Nephron progenitor cell (in vitro differentiated cells): ENCODE data around the gene CDH15.
A peak's percentile ranks its signal among the peaks of the same experiment; 100 is the strongest.
"Not testable (repeated sequence)": the region's sequence is repeated elsewhere in the genome, so short reads cannot be mapped to it uniquely, and the experiment has no call there.

ENCODE experiments used
- DNase-seq: peaks from one replicate; pipeline ENCODE4 v3.0.0; 2021
- H3K27ac Mint-ChIP-seq: 2 replicates; pipeline ENCODE4 v1.8.0; 2021; ENCODE audit warnings: mild to moderate bottlenecking, moderate library complexity, mixed read lengths
- H3K27me3 Mint-ChIP-seq: 2 replicates; pipeline ENCODE4 v1.8.0; 2021; ENCODE audit warnings: mild to moderate bottlenecking, low read depth, mixed read lengths; ENCODE audit not compliant: poor library complexity
- H3K36me3 Mint-ChIP-seq: 2 replicates; pipeline ENCODE4 v1.8.0; 2021; ENCODE audit warnings: low read depth, mixed read lengths
- H3K4me1 Mint-ChIP-seq: 2 replicates; pipeline ENCODE4 v1.8.0; 2021; ENCODE audit warnings: mixed read lengths
- H3K4me3 Mint-ChIP-seq: 2 replicates; pipeline ENCODE4 v1.8.0; 2021; ENCODE audit warnings: mild to moderate bottlenecking, moderate library complexity, mixed read lengths
- H3K9me3 Mint-ChIP-seq: 2 replicates; pipeline ENCODE4 v1.8.0; 2021; ENCODE audit warnings: mild to moderate bottlenecking, moderate library complexity, mixed read lengths
- CTCF ChIP-seq: fragments of 200-600 bp; sonication (generic); IDR thresholded peaks from 2 replicates; pipeline ENCODE4 v1.5.0; 2021; ENCODE audit warnings: antibody characterized with exemption

The CDH15 gene

GRCh38 chr16:89241187-89242007 is 69.8 kb downstream of the CDH15 start:
- peaks cover 23% of the 10 kb centered on the region for H3K27me3 Mint-ChIP-seq
- H3K27ac Mint-ChIP-seq, result peak overlapping the region; percentile 99
- DNase-seq, result peak; percentile 76
- peak overlapping the region; percentile 98 for H3K4me3 Mint-ChIP-seq
- H3K4me1 Mint-ChIP-seq, result peaks cover 11% of the 10 kb centered on the region
- peaks cover 10% of the 10 kb centered on the region for H3K36me3 Mint-ChIP-seq
- no peak for TF ChIP-seq CTCF
- peaks cover 5% of the 10 kb centered on the region for H3K9me3 Mint-ChIP-seq

- H3K9me3 Mint-ChIP-seq, result peaks cover 5% of the 10 kb centered on the region
- peaks cover 14% of the 10 kb centered on the region for H3K4me1 Mint-ChIP-seq
- H3K36me3 Mint-ChIP-seq, result peaks cover 8% of the 10 kb centered on the region
- no peak for DNase-seq
- peaks cover 27% of the 10 kb centered on the region for H3K27me3 Mint-ChIP-seq
- TF ChIP-seq CTCF, result no peak
- peak overlapping the region; percentile 64 for H3K27ac Mint-ChIP-seq
- peak overlapping the region; percentile 36 for H3K4me3 Mint-ChIP-seq
Measured at GRCh38 chr16:89242795-89243200, 71.2 kb downstream of the CDH15 start.

GRCh38 chr16:89243664-89244063 is 72.1 kb downstream of the CDH15 start:
- H3K36me3 Mint-ChIP-seq, result peaks cover 6% of the 10 kb centered on the region
- no peak overlapping the region for H3K4me3 Mint-ChIP-seq
- peaks cover 34% of the 10 kb centered on the region for H3K27me3 Mint-ChIP-seq
- H3K4me1 Mint-ChIP-seq, result peaks cover 14% of the 10 kb centered on the region
- TF ChIP-seq CTCF, result no peak
- H3K9me3 Mint-ChIP-seq, result peaks cover 10% of the 10 kb centered on the region
- no peak for DNase-seq
- H3K27ac Mint-ChIP-seq, result no peak overlapping the region

GRCh38 chr16:89244264-89244663 is 72.7 kb downstream of the CDH15 start:
- not testable (repeated sequence) for DNase-seq, H3K36me3 Mint-ChIP-seq, H3K27ac Mint-ChIP-seq, H3K4me3 Mint-ChIP-seq
- peaks cover 16% of the 10 kb centered on the region for H3K9me3 Mint-ChIP-seq
- peaks cover 14% of the 10 kb centered on the region for H3K4me1 Mint-ChIP-seq
- H3K27me3 Mint-ChIP-seq, result peaks cover 37% of the 10 kb centered on the region

- H3K4me3 Mint-ChIP-seq, result no peak overlapping the region
- peaks cover 5% of the 10 kb centered on the region for H3K36me3 Mint-ChIP-seq
- peaks cover 19% of the 10 kb centered on the region for H3K9me3 Mint-ChIP-seq
- peaks cover 14% of the 10 kb centered on the region for H3K4me1 Mint-ChIP-seq
- H3K27me3 Mint-ChIP-seq, result peaks cover 37% of the 10 kb centered on the region
- TF ChIP-seq CTCF, result no peak
- H3K27ac Mint-ChIP-seq, result no peak overlapping the region
- no peak for DNase-seq
Measured at GRCh38 chr16:89244754-89245153, 73.2 kb downstream of the CDH15 start.
